Smooth muscle cell (in vitro differentiated cells): ENCODE measurements around the gene ARFGAP1. TPM values are rescaled to one million over a fixed set of nuclear protein-coding genes. Genes with fewer than 3 reads are reported as not detected.

Source experiments
- DNase-seq: peaks from one replicate; lab custom pipeline; 2025; ENCODE audit not compliant: unreplicated experiment; lab: John Stamatoyannopoulos, UW
- H2AFZ ChIP-seq: fragments of 200-600 bp; sonication (generic); 2 replicates; pipeline ENCODE4 v1.6.0; 2016; ENCODE audit warnings: antibody characterized with exemption, low read depth, mild to moderate bottlenecking
- H3F3A ChIP-seq: fragments of 200-600 bp; sonication (generic); 2 replicates; pipeline ENCODE4 v1.6.0; 2017; ENCODE audit warnings: antibody characterized with exemption, low read depth
- H3K27ac ChIP-seq: fragments of 200-600 bp; sonication (generic); 2 replicates; pipeline ENCODE4 v1.5.1; 2016; ENCODE audit warnings: low read depth, mild to moderate bottlenecking
- H3K27me3 ChIP-seq: fragments of 200-600 bp; sonication (generic); 2 replicates; pipeline ENCODE4 v1.6.1; 2016; ENCODE audit warnings: low read depth, mild to moderate bottlenecking
- H3K36me3 ChIP-seq: fragments of 200-600 bp; sonication (generic); 2 replicates; pipeline ENCODE4 v1.5.1; 2016; ENCODE audit warnings: low read depth
- H3K4me1 ChIP-seq: fragments of 200-600 bp; sonication (generic); 2 replicates; pipeline ENCODE4 v1.5.1; 2016; ENCODE audit warnings: low read depth
- H3K4me2 ChIP-seq: fragments of 200-600 bp; sonication (generic); 2 replicates; pipeline ENCODE4 v1.6.0; 2016; ENCODE audit warnings: mild to moderate bottlenecking
- H3K4me3 ChIP-seq: fragments of 200-600 bp; sonication (generic); 2 replicates; pipeline ENCODE4 v1.5.1; 2016; ENCODE audit warnings: mild to moderate bottlenecking
- H3K79me2 ChIP-seq: fragments of 200-600 bp; sonication (generic); 2 replicates; pipeline ENCODE4 v1.6.0; 2016; ENCODE audit warnings: low read depth, mild to moderate bottlenecking
- H3K9ac ChIP-seq: fragments of 200-600 bp; sonication (generic); 2 replicates; pipeline ENCODE4 v1.6.0; 2016; ENCODE audit warnings: low read depth
- H3K9me3 ChIP-seq: fragments of 200-600 bp; sonication (generic); replicated peaks from 2 replicates; pipeline ENCODE4 v1.5.1; 2016; ENCODE audit warnings: low read depth
- H4K20me1 ChIP-seq: fragments of 200-600 bp; sonication (generic); 2 replicates; pipeline ENCODE4 v1.6.0; 2016; ENCODE audit warnings: low read depth
- CTCF ChIP-seq: fragments of 200-600 bp; sonication (generic); IDR thresholded peaks from 2 replicates; pipeline ENCODE4 v1.5.1; 2017; ENCODE audit warnings: borderline replicate concordance, mild to moderate bottlenecking, antibody characterized with exemption; ENCODE audit not compliant: insufficient read depth, poor library complexity, severe bottlenecking
- WGBS: methylation state at CpG from one replicate; pipeline ENCODE4 v1.1.7; 2016; ENCODE audit warnings: low lambda C conversion rate; 5-methylcytosine and 5-hydroxymethylcytosine counted together
- polyA plus RNA-seq: library from polyadenylated mRNA; unstranded; fragments of >200 nt; fragmentation: Nextera tagmentation; extraction: Ambion mirVana; gene quantifications from 2 replicates; pipeline ENCODE4 v1.2.1, GENCODE V29; 2016
- total RNA-seq: library from RNA; depleted of rRNA; stranded (reverse); fragments of >200 nt; gene quantifications from 2 replicates; pipeline ENCODE4 v1.2.3, GENCODE V29; 2014

The ARFGAP1 gene
- total and polyA plus RNA-seq, 2 experiments from 2014 or later: 101 to 169 TPM

- WGBS: 81% methylated on average over 49 of the region's 50 CpGs
- no peak overlapping the region for H3K27ac ChIP-seq
- no peaks in the 10 kb centered on the region for H4K20me1 ChIP-seq
- H3K4me3 ChIP-seq: no peak overlapping the region
- no peaks in the 10 kb centered on the region for H3K27me3 ChIP-seq
- no peak overlapping the region for H3K4me2 ChIP-seq
- TF ChIP-seq CTCF: no peak
- H3F3A ChIP-seq: no peaks in the 10 kb centered on the region
- no peak overlapping the region for H2AFZ ChIP-seq
- no peak for DNase-seq
- H3K9me3 ChIP-seq: no peaks in the 10 kb centered on the region
- H3K79me2 ChIP-seq: no peaks in the 10 kb centered on the region
- no peak overlapping the region for H3K9ac ChIP-seq
- no peaks in the 10 kb centered on the region for H3K36me3 ChIP-seq
- H3K4me1 ChIP-seq: no peaks in the 10 kb centered on the region
These were observed 25.9 kb upstream of the ARFGAP1 start for GRCh38 chr20:63246490-63247288.

DNA sequence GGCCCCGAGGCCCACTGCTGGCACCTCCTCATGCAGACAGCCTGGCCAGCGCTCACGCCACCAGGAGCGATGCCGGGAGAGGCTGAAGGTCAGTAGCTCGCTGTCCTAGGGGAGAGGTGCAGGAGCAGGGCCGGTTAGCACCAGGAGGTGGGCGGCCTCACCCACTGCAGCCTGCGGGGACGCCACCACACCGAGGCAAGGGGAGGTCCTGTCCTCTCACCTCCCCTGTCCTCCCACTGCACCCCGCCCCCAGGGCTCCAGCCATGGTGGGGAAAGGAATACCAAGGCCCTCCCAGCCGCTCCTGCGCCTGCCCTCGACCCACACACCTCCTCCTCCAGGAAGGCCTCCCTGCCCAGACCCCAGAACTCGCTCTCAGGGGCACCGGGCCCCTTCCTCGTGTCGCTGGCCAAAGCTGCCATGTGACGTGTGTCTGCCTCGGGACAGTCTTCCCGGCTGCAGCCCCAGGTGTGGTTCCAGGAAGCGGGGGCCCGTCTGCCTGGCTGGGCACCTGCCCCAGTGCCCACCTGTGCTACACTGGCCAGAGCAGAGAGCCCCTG is 24.9 kb upstream of the ARFGAP1 start:
- H3K36me3 ChIP-seq: no peaks in the 10 kb centered on the region
- no peaks in the 10 kb centered on the region for H3K9me3 ChIP-seq
- no peaks in the 10 kb centered on the region for H4K20me1 ChIP-seq
- TF ChIP-seq CTCF: no peak
- H3K27me3 ChIP-seq: no peaks in the 10 kb centered on the region
- no peak for DNase-seq
- H3K4me1 ChIP-seq: peaks cover 7% of the 10 kb centered on the region
- no peak overlapping the region for H3K4me2 ChIP-seq
- no peaks in the 10 kb centered on the region for H3K79me2 ChIP-seq
- H3K27ac ChIP-seq: no peak overlapping the region
- H3K4me3 ChIP-seq: no peak overlapping the region
- H3K9ac ChIP-seq: no peak overlapping the region
- WGBS: 91% methylated on average over 22 of the region's 24 CpGs
- H2AFZ ChIP-seq: no peak overlapping the region
- H3F3A ChIP-seq: no peaks in the 10 kb centered on the region

DNA sequence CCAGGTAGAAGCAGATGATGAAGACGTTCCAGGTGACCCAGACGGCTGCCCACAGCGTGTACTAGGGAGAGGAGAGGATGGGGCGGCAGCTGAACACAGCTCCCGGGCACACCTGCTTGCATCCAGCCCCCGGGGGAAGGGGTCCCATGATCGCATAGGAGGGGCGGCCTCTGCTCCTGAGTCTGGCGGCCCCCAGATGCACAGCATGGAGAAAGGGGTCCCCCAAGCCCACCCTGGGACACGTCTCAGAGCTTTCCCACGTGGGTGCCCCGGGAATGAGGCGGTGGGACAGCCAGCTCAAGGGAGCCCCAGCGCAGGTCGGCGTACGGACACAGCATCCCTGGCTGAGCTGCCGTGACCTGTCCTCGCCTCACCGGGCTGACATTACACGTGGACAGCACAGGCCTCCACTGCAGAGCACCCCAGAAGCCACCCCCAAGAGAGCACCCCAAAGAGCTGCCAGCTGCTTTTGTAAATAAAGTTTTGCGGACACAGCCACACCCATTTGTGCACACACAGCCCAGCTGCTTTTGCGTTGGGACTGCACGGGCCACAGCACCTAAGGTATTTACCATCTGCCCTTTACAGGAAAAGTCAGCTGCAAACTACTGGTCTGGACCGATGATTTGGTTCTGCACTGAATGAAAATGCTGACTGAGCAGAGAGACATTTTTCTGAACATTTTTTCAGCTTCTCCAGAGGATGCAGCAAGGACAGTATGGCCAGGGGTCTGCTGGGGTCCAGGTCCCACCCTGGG is 23.6 kb upstream of the ARFGAP1 start:
- 87% methylated on average over 25 of the region's 25 CpGs for WGBS
- no peak for TF ChIP-seq CTCF
- DNase-seq: no peak
- Histone ChIP-seq H3F3A (no peaks in the 10 kb centered on the region), H3K9ac (no peak overlapping the region), H3K27ac (no peak overlapping the region), H3K4me1 (peaks cover 16% of the 10 kb centered on the region), H3K4me2 (no peak overlapping the region), H3K4me3 (no peak overlapping the region), H4K20me1 (no peaks in the 10 kb centered on the region), H3K9me3 (no peaks in the 10 kb centered on the region), H3K27me3 (peaks cover 12% of the 10 kb centered on the region), H3K79me2 (no peaks in the 10 kb centered on the region), H3K36me3 (no peaks in the 10 kb centered on the region), H2AFZ (no peak overlapping the region)
